Tracheal epithelial cell (primary cell): ENCODE data around the gene GAS2L2. TPM values are rescaled to one million over a fixed set of nuclear protein-coding genes. Genes with fewer than 3 reads are reported as not detected.

Source experiments
- total RNA-seq: library from RNA; depleted of rRNA; stranded (reverse); fragments of >200 nt; gene quantifications from 2 replicates; pipeline ENCODE4 v1.2.1, GENCODE V29; 2014

GAS2L2 gene
- 0.24 TPM in 1 of 2 replicates, not detected in the other for total RNA-seq

DNA sequence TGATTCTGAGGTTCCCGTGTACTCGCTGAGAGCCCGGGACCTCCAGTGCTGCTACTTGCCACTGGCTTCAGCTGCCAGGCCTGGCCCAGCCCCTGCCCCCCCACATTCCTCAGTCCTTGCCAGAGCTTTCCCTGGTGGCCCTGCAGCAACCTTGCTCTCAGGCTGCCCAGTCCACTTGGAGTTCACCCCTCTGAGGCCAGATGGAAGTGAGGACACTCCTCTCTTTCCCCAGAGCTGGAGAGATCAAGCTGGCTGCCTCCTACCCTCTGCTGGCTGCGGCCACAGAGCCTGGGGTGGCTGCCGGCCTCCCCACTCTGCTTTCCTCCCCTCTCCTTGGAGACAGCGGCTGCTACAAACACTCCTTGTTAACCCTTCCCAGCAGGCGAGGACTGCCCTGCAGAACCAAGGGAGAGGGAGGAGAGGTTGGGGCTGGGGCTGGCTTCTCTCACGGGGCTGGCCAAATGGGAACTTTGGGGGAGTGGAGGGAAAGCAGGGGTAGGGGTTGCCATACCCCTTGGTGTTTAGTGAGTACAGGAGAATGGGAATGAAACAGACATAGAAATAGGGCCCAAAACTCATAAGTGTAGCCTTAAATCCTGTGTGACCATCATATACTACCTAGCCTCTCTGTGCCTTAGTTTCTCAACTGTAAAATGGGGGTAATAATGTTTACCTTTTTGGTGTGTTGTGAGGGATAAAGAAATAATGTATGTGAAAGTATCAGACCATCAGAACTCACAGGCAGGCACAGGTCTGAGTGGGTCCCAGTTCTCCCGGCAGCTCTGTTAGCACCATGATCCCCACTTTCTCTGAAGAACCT is at the start of gene GAS2L2:
Gene GAS2L2 (minus strand): TSS at position 295 of the 820 bp plus-strand sequence. CDS start 389 bp downstream, outside the sequence.

DNA sequence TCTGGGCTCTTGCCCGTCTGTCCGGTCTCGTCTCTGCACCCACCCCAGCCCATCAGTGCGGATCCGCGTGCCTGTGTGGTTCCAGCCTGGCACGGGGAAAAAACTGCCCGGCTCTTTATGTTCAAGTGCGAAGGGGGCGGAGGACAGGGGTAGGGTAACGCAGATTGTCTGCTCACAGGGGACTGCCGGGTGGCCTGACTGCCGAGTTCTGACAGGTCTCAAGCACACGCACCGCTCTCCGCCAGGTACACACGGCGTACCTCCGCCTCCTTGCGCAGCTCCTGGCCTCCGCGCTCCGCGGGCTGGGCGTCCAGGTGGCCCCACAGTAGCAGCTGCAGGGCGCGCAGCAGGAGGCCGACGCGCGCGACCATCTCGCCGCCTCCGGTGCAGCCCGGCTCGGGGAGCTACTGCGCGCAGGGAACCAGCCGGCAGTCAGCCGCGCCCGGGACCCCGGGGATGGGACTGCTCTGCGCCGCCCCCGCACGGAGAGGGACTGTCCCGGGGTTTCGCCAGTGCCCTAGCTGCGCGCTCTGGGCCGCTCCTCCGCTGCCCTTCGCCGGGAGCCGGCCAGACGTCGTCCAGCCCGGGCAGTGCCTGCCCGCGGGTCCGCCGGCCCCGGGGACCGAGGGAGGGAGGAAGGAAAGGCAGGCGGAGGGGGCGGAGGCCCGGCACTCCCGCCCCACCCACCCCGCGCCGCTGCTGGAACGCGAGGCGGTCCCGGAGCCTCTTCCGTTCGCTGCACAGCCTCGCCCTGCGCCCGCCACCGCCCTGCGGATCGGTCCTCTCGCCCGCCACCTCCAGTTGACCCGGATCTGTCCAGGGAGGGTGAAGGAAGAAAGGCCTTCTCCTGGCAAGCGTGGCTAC is 42.2 kb upstream of the GAS2L2 start, which contains the start of gene MMP28:
Gene MMP28 (minus strand): TSS at position 635 of the 864 bp plus-strand sequence. CDS start 264 bp downstream, at position 371.

DNA sequence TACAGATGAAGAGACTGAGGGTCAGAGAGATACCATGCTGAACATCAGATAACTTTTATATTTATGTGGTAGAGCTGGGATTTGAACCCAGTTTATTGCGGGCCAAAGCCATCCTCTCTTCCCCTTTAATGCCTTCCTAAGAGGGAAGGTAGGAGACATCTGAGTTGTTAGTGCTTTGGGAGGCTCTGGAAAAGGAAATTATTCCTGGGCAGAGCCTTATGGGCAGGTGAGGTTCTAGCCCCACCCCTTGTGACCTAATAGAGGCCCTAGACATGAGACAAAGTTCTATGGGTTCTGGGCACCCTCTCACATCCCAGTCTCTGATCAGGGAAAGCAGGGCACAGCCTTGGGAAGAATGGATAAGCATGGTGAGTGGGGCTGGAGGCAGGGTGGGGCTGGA is 7.5 kb upstream of the GAS2L2 start, which contains the start of gene C17orf50:
Gene C17orf50 (plus strand): TSS at position 301 of the 400 bp plus-strand sequence. CDS start 55 bp downstream, at position 356.

DNA sequence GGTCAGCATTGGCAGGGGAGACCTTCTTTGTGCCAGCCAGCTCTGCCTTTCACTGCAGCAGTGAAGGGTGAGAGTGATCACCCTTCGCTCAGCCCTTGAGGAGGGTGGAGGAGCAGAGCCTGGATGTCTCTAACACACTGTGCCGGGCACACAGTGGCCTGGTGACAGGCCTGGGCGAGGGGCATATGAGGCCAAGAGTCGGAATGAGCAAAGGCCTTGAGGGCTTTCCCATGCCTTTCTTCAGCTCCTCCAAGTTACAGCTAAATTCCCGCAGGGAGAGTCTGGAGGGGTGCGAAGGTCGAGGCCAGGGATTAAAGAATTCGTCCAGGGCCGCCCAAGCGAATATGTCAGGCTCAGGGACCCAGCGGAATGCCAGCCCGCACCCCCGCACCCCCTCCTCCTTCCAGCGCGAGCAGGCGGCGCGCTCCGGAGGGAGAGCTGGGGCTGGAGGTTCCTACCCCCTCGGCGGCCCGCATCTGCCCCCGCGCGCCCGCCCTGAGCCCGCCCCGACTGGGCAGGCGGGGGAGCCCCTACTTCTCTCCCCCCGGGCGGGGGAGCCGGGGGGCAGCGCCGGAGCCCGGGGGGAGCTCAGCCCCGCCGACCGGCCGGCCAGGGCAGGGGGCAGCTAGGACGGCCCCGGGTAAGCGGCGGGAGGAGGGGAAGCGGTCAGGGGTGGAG is 21.7 kb downstream of the GAS2L2 start, which contains the start of gene RASL10B:
Gene RASL10B (plus strand): TSS at position 401 of the 678 bp plus-strand sequence. CDS start 3,546 bp downstream, outside the sequence.

Other genes with a start within 250 kb of the GAS2L2 start
- not detected in 2 replicates for gene SLFN12L, start 215.6 kb downstream of the GAS2L2 start, total RNA-seq
- not detected in 2 replicates for gene SLFN14, start 192.4 kb downstream of the GAS2L2 start, total RNA-seq
- gene PEX12, start 174.7 kb downstream of the GAS2L2 start, total RNA-seq = 1.9 and 5.1 TPM in 2 replicates
- 44.3 and 58.3 TPM in 2 replicates for gene AP2B1, start 165.9 kb downstream of the GAS2L2 start, total RNA-seq
- gene RASL10B, start 21.6 kb downstream of the GAS2L2 start, total RNA-seq = 0.64 and 0.72 TPM in 2 replicates
- not detected in 2 replicates for gene C17orf50, start 7.6 kb upstream of the GAS2L2 start, total RNA-seq
- gene MMP28, start 42.4 kb upstream of the GAS2L2 start, total RNA-seq = 37.8 and 132 TPM in 2 replicates
- 36.9 and 45.8 TPM in 2 replicates for gene TAF15, start 56.2 kb upstream of the GAS2L2 start, total RNA-seq
- gene HEATR9, start 115.7 kb upstream of the GAS2L2 start, total RNA-seq = not detected in 2 replicates
- gene CCL5, start 127.1 kb upstream of the GAS2L2 start, total RNA-seq = 0.24 TPM in 1 of 2 replicates, not detected in the other
- 1.4 TPM in 1 of 2 replicates, not detected in the other for gene RDM1, start 177.5 kb upstream of the GAS2L2 start, total RNA-seq
- gene LYZL6, start 190.5 kb upstream of the GAS2L2 start, total RNA-seq = not detected in 2 replicates
- not detected in 2 replicates for gene CCL16, start 228.3 kb upstream of the GAS2L2 start, total RNA-seq
- not detected in 2 replicates for gene CCL14, start 233.5 kb upstream of the GAS2L2 start, total RNA-seq
- gene CCL15, start 248.3 kb upstream of the GAS2L2 start, total RNA-seq = not detected in 2 replicates